Ovary (tissue), 9 donors: ENCODE measurements around the gene RYR1. TPM values are rescaled to one million over a fixed set of nuclear protein-coding genes. Genes with fewer than 3 reads are reported as not detected.

Source experiments
- DNase-seq, 5 donors: peaks; one replicate each; pipeline ENCODE4 v3.0.0-alpha.2; 2019 to 2020
- H3K27ac ChIP-seq, 2 donors: fragments of 200-600 bp; one replicate each; pipeline versions ENCODE4 v1.5.1 to v1.8.0; 2019 to 2022
- H3K27me3 ChIP-seq: fragments of 200-600 bp; one replicate; pipeline ENCODE4 v1.8.0; 2022
- H3K36me3 ChIP-seq: fragments of 200-600 bp; sonication (generic); one replicate; pipeline ENCODE4 v1.5.1; 2019
- H3K4me1 ChIP-seq: one replicate; pipeline ENCODE4 v1.8.1; 2013; ENCODE audit warnings: mild to moderate bottlenecking, moderate library complexity; ENCODE audit not compliant: insufficient read depth
- H3K4me3 ChIP-seq: fragments of 200-600 bp; sonication (generic); one replicate; pipeline ENCODE4 v1.5.1; 2017
- H3K9me3 ChIP-seq, 2 donors: fragments of 200-600 bp in 1 of 2; sonication (generic) in 1 of 2; one replicate each; pipeline versions ENCODE4 v1.5.1 to v1.8.1; 2013 to 2019; ENCODE audit warnings: mild to moderate bottlenecking in 1 of 2, moderate library complexity in 1 of 2
- CTCF ChIP-seq, 3 donors: fragments of 450-650 bp in 2 of 3; fragments of 200-600 bp in 1 of 3; IDR thresholded peaks; one replicate each; pipeline versions ENCODE4 v1.5.1 to v1.8.0; 2016 to 2022; ENCODE audit warnings: antibody characterized with exemption in 3 of 3, mild to moderate bottlenecking in 1 of 3
- EP300 ChIP-seq: sonication (generic); formaldehyde crosslinking; IDR thresholded peaks from one replicate; pipeline ENCODE4 v1.6.1; 2017; ENCODE audit warnings: antibody characterized with exemption
- POLR2A ChIP-seq: fragments of 450-650 bp; IDR thresholded peaks from one replicate; pipeline ENCODE4 v1.6.1; 2017; ENCODE audit warnings: antibody characterized with exemption, mild to moderate bottlenecking, moderate library complexity
- WGBS, 3 donors: extraction: QIAGEN DNeasy Blood & Tissue Kit in 1 of 3; methylation state at CpG; one replicate each; pipeline versions ENCODE4 v1.1.5 to v1.1.7; 2013 to 2017; 5-methylcytosine and 5-hydroxymethylcytosine counted together
- intact Hi-C, 4 donors: fragments of 100-400 bp; cut with DNase I; formaldehyde crosslinking; loops; one replicate each; pipeline versions ENCODE4 v1.11.0 to v1.15.1; 2022 to 2023
- polyA plus RNA-seq, 2 donors: library from polyadenylated mRNA; stranded (reverse); fragments of 200-250 nt in 1 of 2; fragments of 350-450 nt in 1 of 2; fragmentation: Illumina TruSeq in 1 of 2; extraction: RNeasy Lipid Tissue Mini Kit (QIAGEN cat#74804) in 1 of 2; gene quantifications; one replicate each; pipeline ENCODE4 v1.2.3, GENCODE V29; 2013 to 2014
- total RNA-seq, 7 donors: library from RNA; depleted of rRNA in 2 of 7; stranded (reverse); fragments of >200 nt in 2 of 7; fragmentation: NEBNext Ultra II Directional in 3 of 7; extraction: Animal tissue kit (Norgen Biotek cat#: 25700) in 3 of 7; gene quantifications; one replicate each; pipeline versions ENCODE4 v1.1.0 to v1.2.4, GENCODE V29; 2016 to 2023
- donor health status: DM: no; HTN: no; CAD: no; lungs with moderate emphysema.
- donor health status: DM: no; HTN: no; CAD: no.
- donor health status: Bipolar disorder and iron deficiency.
- donor health status: DM: yes; HTN: yes; CAD: no.
- donor health status: DM: no; HTN: no; CAD: no.
- donor health status: DM: yes; HTN: yes; CAD: no.

Gene RYR1
- total and polyA plus RNA-seq, 9 donors, result 0.57 to 2.6 (median 1.0) TPM

GRCh38 chr19:38563475-38563874 is 130.0 kb downstream of the RYR1 start:
- 89 to 94% (median 92%) methylated on average over 9 of the region's 9 CpGs for WGBS, 3 donors
- Histone ChIP-seq H3K4me1 (peaks cover 3% of the 10 kb centered on the region), H3K27me3 (no peaks in the 10 kb centered on the region)

GRCh38 chr19:38564981-38565690 is 131.6 kb downstream of the RYR1 start:
- Histone ChIP-seq H3K27me3 (no peaks in the 10 kb centered on the region), H3K4me3 (no peak overlapping the region), H3K4me1 (peaks cover 3% of the 10 kb centered on the region), H3K27ac (no peak overlapping the region), H3K36me3 (no peaks in the 10 kb centered on the region), H3K9me3 (no peaks in the 10 kb centered on the region)
- intact Hi-C loops, result no loop called here
- DNase-seq, result no peak
- 2 to 7% (median 3%) methylated on average over 34 to 109 of the region's 111 CpGs for WGBS, 3 donors
- TF ChIP-seq CTCF (IDR thresholded peaks at IDR 0.05) (no peak), EP300 (no peak), POLR2A (no peak)

More at GRCh38 chr19:38563475-38563874, 130.0 kb downstream of the RYR1 start:
- H3K4me3 ChIP-seq, result no peak overlapping the region
- DNase-seq, result no peak
- intact Hi-C loops, result no loop called here
- H3K9me3 ChIP-seq, result no peaks in the 10 kb centered on the region
- H3K36me3 ChIP-seq, result no peaks in the 10 kb centered on the region
- TF ChIP-seq CTCF (IDR thresholded peaks at IDR 0.05), result no peak
- TF ChIP-seq EP300, result no peak
- no peak for TF ChIP-seq POLR2A
- no peak overlapping the region for H3K27ac ChIP-seq

GRCh38 chr19:38565691-38566105 is 132.2 kb downstream of the RYR1 start:
- no peaks in the 10 kb centered on the region for H3K27me3 ChIP-seq

DNA sequence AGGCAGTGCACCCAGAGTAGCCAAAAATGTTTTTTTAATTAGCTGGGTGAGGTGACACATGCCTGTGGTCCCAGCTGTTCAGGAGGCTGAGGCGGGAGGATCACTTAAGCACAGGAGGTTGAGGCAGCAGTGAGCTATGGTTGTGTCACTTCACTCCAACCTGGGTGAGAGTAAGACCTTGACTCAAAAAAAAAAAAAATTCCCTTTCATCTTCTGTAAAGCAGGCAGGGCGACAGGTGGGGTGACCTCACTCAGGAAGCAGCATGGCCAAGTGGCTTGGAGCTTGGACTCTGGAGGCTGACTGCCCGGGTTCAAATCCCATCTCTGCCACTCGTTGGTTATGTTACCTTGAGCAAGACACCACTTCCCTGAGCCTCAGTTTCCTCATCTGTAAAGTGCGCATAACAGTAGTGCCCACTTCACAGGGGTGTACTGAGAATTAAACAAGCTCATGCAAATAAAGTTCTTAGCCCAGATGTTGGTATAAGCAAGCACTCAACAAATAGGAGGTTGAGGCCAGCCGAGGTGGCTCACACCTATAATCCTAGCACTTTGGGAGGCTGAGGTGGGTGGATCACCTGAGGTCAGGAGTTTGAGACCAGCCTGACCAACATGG is 136.0 kb downstream of the RYR1 start:
- TF ChIP-seq EP300 (no peak), CTCF (IDR thresholded peaks at IDR 0.05) (no peak), POLR2A (no peak)
- H3K27ac ChIP-seq, result no peak overlapping the region
- H3K4me1 ChIP-seq, result peaks cover 3% of the 10 kb centered on the region
- no peak overlapping the region for H3K4me3 ChIP-seq
- 85 to 91% (median 85%) methylated on average over 6 of the region's 6 CpGs for WGBS, 3 donors
- intact Hi-C loops, result no loop called here
- H3K9me3 ChIP-seq, result no peaks in the 10 kb centered on the region
- no peaks in the 10 kb centered on the region for H3K36me3 ChIP-seq
- no peaks in the 10 kb centered on the region for H3K27me3 ChIP-seq
- no peak for DNase-seq

More at GRCh38 chr19:38565691-38566105, 132.2 kb downstream of the RYR1 start:
- no peak overlapping the region for H3K4me3 ChIP-seq
- DNase-seq, result no peak
- H3K27ac ChIP-seq, result no peak overlapping the region
- intact Hi-C loops, result no loop called here
- TF ChIP-seq EP300 (no peak), CTCF (IDR thresholded peaks at IDR 0.05) (no peak), POLR2A (no peak)
- no peaks in the 10 kb centered on the region for H3K36me3 ChIP-seq
- H3K4me1 ChIP-seq, result peaks cover 3% of the 10 kb centered on the region
- H3K9me3 ChIP-seq, result no peaks in the 10 kb centered on the region
- 64% methylated on average over 21 of the region's 21 CpGs for WGBS, 3 donors
